Epithelial cell of esophagus (primary cell): ENCODE results near the gene MBOAT2.
"Not testable (repeated sequence)": the region's sequence is repeated elsewhere in the genome, so short reads cannot be mapped to it uniquely, and the experiment has no call there.

ENCODE experiments used
- DNase-seq: peaks from one replicate; pipeline ENCODE4 v3.0.0; 2010; ENCODE audit warnings: low read depth
- H3K4me3 ChIP-seq: 2 replicates; pipeline ENCODE4 v1.5.1; 2011; ENCODE audit warnings: mild to moderate bottlenecking, low read length, control low read depth
- TF ChIP-seq, protein P1 (sequence below): IDR thresholded peaks from 2 replicates; pipeline ENCODE4 v1.5.1; 2011; ENCODE audit warnings: low read depth, mild to moderate bottlenecking, low read length, control low read depth, inconsistent platforms; ENCODE audit not compliant: insufficient read depth; ENCODE audit errors: missing control alignments

Gene MBOAT2

GRCh38 chr2:8934338-8934737 lies 69.1 kb downstream of the MBOAT2 start:
- H3K4me3 ChIP-seq: no peak overlapping the region
- TF ChIP-seq, protein P1, sequence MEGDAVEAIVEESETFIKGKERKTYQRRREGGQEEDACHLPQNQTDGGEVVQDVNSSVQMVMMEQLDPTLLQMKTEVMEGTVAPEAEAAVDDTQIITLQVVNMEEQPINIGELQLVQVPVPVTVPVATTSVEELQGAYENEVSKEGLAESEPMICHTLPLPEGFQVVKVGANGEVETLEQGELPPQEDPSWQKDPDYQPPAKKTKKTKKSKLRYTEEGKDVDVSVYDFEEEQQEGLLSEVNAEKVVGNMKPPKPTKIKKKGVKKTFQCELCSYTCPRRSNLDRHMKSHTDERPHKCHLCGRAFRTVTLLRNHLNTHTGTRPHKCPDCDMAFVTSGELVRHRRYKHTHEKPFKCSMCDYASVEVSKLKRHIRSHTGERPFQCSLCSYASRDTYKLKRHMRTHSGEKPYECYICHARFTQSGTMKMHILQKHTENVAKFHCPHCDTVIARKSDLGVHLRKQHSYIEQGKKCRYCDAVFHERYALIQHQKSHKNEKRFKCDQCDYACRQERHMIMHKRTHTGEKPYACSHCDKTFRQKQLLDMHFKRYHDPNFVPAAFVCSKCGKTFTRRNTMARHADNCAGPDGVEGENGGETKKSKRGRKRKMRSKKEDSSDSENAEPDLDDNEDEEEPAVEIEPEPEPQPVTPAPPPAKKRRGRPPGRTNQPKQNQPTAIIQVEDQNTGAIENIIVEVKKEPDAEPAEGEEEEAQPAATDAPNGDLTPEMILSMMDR: no peak
- no peak for DNase-seq

DNA sequence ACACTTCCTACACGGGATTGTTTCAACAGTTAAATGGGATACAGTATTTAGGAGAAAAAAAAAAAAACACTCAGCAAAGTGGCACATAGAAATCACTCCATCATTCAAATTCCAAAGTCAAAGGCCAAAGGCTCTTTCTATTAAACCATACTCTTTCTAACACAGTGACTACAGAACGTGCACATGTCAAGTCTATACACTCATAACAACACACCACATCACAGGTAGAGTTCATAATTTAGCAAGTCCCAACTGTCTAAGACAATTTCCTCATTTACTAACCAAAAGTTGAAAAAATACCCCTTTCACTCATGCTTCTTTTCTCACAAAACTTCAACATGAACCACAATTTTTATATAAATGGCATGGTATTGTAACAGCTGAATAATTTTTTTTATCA lies 70.8 kb downstream of the MBOAT2 start:
- no peak for DNase-seq
- no peak overlapping the region for H3K4me3 ChIP-seq
- TF ChIP-seq, protein P1: no peak

DNA sequence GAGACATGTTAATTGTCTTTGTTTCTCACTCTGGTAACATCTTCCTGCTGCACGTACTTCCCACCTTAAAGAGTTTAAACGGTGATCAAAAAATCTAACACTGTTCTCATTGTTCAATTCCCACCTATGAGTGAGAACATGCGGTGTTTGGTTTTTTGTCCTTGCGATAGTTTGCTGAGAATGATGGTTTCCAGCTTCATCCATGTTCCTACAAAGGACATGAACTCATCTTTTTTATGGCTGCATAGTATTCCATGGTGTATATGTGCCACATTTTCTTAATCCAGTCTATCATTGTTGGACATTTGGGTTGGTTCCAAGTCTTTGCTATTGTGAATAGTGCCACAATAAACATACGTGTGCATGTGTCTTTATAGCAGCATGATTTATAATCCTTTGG lies 73.3 kb downstream of the MBOAT2 start:
- H3K4me3 ChIP-seq, DNase-seq: not testable (repeated sequence)

DNA sequence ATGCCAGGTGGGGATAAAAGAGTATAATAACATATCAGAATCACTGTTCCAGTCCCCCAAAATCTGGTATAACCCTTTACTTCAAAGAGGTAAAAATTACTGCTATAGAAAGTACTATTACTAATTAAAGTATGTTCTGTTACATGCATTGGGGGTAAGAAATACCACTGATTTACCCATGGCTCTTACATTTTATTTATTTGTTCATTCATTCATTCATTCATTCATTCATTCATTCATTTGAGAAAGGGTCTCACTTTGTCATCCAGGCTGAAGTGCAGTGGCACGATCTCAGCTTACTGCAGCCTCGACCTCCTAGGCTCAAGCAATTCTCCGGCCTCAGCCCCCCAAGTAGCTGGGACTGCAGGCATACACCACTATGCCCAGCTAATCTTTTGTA lies 74.4 kb downstream of the MBOAT2 start:
- no peak overlapping the region for H3K4me3 ChIP-seq
- TF ChIP-seq, protein P1: no peak
- no peak for DNase-seq

DNA sequence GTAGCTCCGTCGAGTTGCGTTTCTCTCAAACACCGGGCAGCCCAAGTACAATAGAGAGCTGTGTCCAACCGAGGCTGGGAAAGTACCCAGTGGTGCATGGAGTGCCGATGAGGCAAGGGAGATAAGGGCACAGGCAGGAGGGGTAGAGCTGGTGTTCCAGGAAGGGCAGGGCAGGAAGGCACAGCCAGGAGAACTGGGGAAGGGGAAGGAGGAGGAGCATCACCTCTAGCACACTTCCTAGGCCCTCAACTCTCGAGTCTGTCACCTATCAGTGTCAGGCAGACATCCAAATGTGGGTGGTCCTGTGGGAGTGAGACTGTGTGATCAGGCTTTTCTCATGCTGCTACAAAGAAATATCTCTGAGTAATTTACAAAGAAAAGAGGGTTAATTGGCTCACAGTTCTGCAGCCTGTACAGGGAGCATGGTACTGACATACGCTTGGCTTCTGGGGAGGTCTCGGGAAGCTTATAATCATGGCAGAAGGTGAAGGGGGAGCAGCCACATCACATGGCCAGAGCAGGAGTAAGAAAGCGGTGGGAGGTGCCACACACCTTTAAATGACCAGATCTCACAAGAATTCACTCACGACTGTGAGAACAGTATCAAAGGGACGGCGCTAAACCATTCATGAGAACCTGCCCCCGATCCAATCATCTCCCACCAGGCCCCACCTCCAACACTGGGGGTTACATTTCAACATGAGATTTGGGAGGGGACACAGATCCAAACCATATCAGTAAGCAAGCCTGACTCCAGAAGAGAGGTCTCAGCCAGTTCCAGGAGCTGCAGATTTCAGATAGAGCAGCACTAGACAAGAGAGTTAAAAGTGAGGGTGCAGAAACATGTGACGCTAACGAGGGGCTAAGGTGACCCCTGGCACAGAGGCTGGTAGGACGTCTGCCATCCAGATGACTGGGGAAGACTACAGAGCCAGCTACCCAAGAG lies 75.7 kb downstream of the MBOAT2 start:
- DNase-seq: no peak
- TF ChIP-seq, protein P1: no peak
- no peak overlapping the region for H3K4me3 ChIP-seq

DNA sequence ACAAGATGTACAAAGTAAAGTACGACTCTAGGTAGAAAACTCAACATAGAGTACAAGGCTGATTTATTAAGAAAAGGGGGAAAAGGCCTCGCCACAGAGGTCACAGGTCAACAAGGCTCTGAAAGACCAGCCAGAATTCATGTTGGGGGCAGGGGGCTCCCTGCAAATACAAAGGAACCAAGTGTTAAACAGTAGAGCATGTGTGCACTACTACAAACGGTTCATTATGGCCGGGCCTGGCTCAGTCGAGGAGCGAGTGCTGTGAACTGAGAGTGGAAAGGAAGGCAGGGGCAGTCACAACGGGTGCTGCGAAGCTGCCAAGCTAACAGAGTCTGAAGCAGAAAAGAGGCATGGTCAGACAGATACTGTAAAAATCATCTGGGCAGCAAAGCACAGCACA lies 77.1 kb downstream of the MBOAT2 start:
- DNase-seq: no peak
- TF ChIP-seq, protein P1: no peak
- H3K4me3 ChIP-seq: no peak overlapping the region

DNA sequence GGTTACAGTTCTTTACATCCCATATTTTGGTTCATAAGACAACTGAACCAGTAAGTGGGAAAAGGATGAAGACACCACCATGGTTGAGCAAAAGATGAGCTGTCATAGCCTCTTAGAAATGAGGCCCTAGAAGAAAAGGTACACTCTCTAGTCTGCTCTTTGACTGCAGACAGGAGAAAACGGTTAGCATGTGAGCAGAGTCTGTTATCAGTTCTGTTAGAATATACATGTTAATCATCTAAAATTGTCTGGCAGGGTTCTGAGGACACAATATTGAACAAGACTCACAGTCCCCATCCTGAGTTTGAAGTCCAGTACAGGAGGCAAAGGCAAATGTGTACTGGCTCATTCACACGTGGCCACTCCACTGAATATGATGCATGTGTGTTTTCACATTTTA lies 78.1 kb downstream of the MBOAT2 start:
- DNase-seq: no peak
- no peak overlapping the region for H3K4me3 ChIP-seq
- TF ChIP-seq, protein P1: no peak
